Measurements from ENCODE around the gene CEP350.
"Not testable (repeated sequence)": the region's sequence is repeated elsewhere in the genome, so short reads cannot be mapped to it uniquely, and the experiment has no call there.

Gene CEP350

GRCh38 chr1:179990847-179991246 lies 36.2 kb downstream of the CEP350 start:
- DNase-seq: no peak

DNA sequence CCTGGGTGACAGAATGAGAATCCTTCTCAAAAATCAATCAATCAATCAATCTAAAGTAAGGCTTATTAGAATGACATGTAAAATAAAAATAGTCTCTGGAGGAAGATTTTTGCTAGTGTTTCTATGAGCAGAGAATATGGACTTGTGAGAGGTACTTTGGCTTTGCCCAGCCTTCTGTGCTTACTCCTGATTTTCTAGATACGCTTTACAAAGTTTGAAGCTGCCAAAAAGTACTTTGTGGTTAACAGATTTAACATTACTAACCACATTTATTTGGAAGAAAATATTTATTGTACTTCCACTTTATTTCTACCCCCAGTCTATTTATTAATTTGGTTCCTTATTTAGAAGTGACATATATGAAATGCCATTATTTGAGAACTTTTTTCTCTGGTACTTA lies 41.0 kb downstream of the CEP350 start:
- no peak for DNase-seq

GRCh38 chr1:179996099-179996498 lies 41.5 kb downstream of the CEP350 start:
- DNase-seq: no peak

GRCh38 chr1:180000575-180000974 lies 46.0 kb downstream of the CEP350 start:
- no peak for DNase-seq

- DNase-seq: no peak
Observed at GRCh38 chr1:180002437-180002836, 47.8 kb downstream of the CEP350 start.

- DNase-seq: no peak
Observed at GRCh38 chr1:180003026-180003695, 48.6 kb downstream of the CEP350 start.

GRCh38 chr1:180006762-180007161 lies 52.2 kb downstream of the CEP350 start:
- DNase-seq: not testable (repeated sequence)

DNA sequence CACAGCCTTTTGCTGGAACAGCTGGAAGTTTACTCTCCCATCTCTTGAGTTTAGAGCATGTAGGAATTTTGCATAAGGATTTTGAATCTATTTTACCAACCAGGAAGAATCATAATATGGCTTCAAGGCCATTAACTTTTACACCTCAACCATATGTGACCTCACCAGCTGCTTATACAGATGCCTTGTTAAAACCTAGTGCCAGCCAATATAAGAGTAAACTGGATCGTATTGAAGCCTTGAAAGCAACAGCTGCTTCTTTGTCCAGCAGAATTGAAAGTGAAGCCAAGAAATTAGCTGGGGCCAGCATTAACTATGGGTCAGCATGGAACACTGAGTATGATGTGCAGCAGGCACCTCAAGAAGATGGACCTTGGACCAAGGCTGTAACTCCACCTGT lies 65.4 kb downstream of the CEP350 start:
- no peak for DNase-seq

- DNase-seq: no peak
Observed at GRCh38 chr1:180026556-180026955, 71.9 kb downstream of the CEP350 start.

- no peak for DNase-seq
Observed at GRCh38 chr1:180027949-180028445, 73.4 kb downstream of the CEP350 start.

GRCh38 chr1:180028864-180029263 lies 74.3 kb downstream of the CEP350 start:
- no peak for DNase-seq

DNA sequence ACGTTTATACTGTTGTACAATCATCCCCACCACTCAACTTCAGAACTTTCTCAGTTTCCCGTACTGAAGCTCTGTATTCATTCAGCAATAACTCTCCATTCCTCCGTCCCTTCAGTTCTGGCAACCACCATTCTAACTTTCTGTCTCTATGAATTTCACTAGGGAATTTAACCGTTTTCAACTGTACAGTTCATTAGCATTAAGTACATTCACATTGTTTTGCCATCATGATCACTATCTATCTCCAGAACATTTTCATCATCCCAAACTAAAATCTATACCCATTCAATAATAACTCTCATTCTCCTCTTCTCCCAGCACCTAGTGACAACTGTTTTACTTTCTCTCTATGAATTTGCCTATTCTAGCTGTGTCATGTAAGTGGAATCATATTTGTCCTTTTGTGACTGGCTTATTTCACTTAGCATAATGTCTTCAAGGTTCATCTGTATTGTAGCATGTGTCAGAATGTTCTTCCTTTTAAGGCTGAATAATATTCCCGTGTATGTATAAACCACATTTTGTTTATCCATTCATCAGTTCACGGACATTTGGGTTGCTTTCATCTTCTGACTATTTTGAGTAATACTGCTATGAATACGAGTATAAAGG lies 75.0 kb downstream of the CEP350 start:
- no peak for DNase-seq

GRCh38 chr1:180031664-180032063 lies 77.1 kb downstream of the CEP350 start:
- DNase-seq: no peak

- DNase-seq: no peak
Observed at GRCh38 chr1:180033390-180033789, 78.8 kb downstream of the CEP350 start.

DNA sequence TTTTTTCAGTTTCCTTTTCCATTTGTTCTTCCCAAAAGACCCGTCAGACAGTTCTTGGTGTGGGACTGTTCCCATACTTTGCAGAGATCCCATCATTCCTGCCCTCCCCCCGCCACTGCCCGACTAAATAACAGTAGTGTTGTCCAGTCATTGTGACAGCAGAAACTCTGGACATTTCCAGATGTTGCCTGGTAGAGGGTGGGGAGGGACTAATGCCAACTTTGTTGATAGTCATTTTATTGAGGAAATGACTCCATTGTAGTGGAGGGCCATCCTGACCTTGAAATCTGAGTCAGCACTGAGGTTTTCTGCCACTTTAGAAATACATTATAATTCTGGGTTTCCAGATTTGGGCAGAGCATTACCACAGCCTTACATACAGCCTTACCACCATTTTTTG lies 85.4 kb downstream of the CEP350 start:
- no peak for DNase-seq

DNA sequence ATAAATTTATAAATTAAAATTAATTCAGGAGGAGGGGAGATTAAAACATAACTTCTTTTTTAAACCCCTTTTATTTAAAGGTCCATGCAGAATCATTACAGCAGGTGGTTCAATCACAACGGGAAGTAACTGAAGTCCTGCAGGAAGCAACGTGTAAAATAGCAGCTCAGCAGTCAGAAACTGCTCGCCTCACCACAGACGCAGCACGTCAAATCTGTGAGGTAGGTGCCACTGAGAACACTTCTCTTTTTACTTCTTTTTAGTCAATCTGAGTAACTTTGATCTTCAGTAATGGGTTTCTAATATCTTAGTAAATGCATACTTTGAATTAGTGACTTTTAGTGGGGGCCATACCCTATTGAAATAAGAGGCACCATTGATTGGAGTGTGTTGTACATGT lies 87.0 kb downstream of the CEP350 start:
- no peak for DNase-seq

DNA sequence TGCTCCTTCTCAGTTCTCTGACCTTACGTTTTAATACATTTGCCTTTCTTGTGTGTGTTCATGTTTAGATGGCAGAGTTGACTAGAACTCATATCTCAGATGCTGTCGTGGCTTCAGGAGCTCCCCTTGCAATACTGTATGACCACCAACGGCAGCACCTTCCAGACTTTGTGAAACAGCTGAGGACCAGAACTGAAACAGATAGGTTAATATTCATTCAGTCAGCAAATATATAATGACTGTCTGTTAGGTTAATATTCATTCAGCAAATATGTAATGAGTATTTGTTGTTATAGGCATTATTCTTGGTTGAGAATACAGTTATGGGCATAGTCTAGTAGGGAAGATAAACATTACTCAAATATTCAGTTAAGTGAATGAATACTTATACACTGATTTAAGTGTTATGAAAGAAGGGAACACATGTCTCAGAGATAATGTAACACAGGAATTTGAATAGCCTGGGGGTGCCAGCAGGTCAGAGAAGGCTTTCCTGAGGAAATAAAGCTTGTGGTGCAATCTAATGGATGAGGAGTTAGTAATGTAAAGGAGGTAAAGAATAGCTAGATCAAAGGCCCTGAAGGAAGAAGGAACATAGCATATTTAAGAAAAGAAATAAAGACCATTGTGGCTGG lies 88.5 kb downstream of the CEP350 start:
- no peak for DNase-seq

DNA sequence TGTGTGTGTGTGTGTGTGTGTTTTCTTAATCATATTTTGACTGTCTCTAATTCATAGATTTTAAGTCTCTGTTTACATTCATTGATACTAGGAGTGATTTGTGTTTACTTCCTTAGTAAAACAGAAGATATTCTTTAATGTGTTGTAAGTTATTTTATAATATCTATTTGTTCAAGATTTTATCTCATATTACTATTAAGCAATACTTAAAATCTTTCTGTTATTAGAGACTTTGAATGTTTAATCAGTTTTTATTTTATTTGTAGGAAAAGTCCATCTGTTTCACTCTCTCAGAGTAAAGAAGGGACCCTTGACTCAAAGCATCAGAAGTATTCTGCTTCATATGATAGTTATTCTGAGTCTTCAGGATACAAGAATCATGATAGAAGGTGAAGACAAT lies 89.2 kb downstream of the CEP350 start:
- no peak for DNase-seq

DNA sequence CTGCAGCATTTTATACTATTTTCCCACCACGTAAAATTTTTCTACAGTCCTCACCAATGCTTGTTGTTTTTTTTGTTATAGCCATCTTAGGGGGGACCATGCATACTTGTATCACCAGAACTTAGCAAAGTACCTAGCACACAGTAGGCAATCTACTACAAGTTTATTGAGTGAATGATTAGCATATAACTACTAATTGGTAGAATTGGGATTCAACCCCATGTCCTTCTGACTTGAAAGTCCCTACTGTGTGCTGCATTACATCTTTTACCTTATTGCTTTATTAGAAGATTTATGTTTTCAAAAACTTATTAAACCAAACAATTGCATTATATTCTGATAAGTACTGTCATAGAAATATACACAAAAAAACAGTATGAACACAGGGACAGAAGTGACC lies 92.1 kb downstream of the CEP350 start:
- DNase-seq: no peak

DNA sequence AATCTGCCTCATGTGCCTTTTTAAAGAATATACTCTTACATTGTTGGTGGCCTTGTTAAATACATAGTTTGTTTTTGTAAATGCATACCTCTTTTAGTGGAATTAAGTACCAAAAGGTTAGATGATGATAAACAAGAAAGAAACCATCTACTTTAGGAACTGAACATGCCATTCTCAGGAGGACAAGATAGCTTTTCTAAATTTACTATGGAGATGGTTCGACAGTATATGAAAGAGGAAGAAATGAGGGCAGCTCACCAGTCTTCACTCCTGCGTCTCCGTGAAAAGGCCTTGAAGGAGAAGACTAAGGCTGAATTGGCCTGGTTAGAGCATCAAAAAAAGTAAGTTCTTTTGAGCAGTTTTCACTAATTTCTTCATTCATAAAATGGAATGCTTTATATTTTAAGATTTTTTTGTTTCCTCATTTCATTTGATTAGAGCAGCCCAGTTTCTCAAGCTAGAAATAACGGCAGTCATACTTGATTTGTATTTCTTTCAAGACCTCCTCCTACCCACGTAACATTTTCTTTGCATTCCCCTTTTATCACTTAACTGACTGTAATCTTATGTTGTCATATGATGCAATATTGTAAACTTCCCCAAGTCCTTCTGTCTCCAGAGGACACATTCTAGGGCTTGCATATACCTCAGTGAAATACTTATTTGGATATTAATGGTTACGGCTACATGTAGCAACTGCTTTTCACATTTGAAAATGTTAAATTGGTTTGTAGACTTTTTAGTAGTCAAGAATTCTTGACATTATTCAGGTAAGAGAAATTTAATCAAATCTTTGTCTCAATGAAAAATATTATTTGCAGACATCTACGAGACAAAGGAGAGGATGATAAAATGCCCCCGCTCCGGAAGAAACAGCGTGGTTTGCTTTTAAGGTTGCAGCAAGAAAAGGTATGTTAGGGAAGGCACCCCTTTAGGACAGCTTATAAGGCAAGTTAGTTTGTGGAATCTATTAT lies 99.3 kb downstream of the CEP350 start:
- no peak for DNase-seq

- no peak for DNase-seq
Observed at GRCh38 chr1:180057883-180058396, 103.3 kb downstream of the CEP350 start.

GRCh38 chr1:180061019-180061418 lies 106.4 kb downstream of the CEP350 start:
- no peak for DNase-seq

DNA sequence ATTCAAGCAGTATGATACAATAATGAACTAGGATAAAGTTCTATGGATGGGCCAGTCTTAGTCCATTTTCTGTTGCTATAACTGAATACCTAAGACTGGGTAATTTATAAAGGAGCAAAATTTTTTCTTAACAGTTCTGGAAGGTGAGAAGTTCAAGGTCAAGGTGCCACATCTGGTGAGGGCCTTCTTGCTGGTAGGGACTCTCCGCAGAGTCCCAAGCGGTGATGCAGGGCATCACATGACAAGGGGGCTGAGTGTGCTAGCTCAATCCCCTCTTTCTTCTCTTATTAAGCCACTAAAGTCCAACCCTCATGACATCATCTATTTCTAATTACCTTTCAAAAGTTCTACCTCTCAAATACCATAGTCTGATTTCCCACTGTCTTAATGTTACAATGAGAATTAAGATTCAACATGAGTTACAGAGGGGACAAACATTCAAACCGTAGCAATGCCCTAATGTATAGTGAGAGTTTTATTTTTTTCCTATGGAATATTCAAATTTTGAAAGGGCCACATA lies 107.9 kb downstream of the CEP350 start:
- no peak for DNase-seq

All from stimulated activated CD4-positive, alpha-beta T cell treated with anti-CD3 and anti-CD28 coated beads, Interleukin-12 subunit alpha, Interleukin-12 subunit beta, amount 100 ng/mL, for 4 hours (primary cell).